Activated CD4-positive, CD25-positive, alpha-beta regulatory T cell treated with anti-CD3 and anti-CD28 coated beads, Interleukin-2, amount 50 U/mL, for 24 hours (primary cell): Measurements from ENCODE around the gene CHCT1.
"Not testable (repeated sequence)": the region's sequence is repeated elsewhere in the genome, so short reads cannot be mapped to it uniquely, and the experiment has no call there.

Experiments used
- ATAC-seq, 2 donors: fragments of 150-1000 bp; cut with Tn5 transposase; one replicate each; pipeline ENCODE4 v1.10.0; 2021; ENCODE audit warnings: mild to moderate bottlenecking in 1 of 2, moderate library complexity in 1 of 2

Gene CHCT1

DNA sequence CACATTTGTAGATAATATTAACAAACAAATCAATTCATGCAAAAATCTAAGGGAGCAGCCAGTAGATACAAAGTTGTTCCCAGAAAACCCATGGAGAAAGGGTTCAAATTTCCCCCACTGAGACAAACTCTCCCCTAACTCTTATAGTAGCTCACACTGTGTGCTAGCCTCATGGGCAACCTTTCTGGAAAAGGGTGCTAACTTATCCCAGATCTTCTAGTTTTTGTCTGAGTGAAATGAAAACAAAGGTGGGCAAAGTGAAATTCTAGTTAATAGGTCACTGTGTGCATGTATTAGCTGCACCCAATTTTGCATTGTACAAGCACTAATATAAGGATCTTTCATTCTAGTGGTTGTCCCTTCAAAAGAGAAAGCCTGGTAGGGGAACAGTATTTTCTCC lies 20.5 kb upstream of the CHCT1 start:
- no peak for ATAC-seq

DNA sequence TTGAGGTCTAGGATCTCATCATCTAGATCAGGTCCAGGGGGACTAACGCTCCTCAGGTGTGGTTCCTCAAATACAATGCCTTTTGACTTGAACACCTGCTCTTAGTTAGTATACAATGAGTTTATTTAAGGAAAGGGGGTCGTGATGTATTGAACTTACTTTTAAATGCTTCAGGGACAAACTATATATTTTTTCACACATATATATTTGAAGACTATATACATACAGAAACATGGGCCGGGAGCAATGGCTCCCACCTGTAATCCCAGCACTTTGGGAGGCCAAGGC lies 18.8 kb upstream of the CHCT1 start:
- no peak for ATAC-seq

DNA sequence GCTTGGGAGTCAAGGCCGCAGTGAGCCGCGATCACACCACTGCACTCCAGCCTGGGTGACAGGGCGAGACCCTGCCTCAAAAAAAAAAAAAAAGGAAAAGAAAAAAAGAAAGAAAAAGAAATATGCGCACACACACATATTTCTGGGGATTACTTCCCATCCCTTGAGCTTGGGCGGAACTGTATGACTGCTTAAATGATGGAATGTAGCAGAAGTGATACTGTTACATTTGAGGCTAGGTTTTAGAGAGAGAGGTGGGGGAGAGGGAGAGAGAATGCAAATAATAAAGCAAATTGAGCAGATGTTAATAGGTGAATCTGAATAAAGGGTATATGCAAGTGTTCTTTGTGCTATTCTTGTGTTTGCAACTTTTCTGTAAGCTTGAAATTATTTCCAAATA lies 18.3 kb upstream of the CHCT1 start:
- no peak for ATAC-seq

DNA sequence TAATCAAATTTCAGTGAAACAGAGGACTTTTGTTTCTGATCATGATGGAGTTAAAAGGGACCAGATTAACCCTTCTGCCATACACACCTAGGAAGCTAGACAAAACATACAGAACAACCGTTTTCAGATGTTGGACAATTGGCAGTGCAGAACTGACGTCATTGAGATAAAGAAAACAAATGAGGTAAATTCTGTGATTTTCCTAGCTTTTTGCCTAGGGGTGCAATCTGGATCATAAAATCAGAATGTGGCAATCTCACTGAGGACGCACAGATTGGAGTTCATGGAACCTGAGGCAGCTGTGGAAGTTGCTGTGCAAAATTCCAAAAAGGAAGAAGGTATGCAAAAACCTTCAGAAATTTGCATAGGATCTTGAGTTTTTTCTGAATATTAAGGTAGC lies 15.4 kb upstream of the CHCT1 start:
- ATAC-seq, result no peak

DNA sequence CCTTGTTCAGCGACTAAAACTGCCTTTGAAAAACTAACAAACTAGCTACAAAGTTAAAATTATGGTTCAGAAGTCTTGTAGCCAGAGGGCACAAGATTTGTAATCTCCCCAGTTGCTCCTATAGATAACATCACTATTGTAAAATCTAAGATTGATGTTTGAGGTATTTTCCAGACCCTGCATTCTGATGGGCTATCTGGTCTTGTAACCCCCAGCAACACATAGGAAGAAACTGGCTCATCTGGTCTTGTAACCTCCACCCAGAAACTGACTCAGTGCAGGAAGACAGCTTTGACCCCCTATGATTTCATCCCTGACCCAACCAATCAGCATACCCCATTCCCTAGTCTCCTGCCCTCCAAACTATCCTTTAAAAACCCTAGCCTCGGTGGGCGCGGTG lies 12.3 kb upstream of the CHCT1 start:
- ATAC-seq, result no peak

DNA sequence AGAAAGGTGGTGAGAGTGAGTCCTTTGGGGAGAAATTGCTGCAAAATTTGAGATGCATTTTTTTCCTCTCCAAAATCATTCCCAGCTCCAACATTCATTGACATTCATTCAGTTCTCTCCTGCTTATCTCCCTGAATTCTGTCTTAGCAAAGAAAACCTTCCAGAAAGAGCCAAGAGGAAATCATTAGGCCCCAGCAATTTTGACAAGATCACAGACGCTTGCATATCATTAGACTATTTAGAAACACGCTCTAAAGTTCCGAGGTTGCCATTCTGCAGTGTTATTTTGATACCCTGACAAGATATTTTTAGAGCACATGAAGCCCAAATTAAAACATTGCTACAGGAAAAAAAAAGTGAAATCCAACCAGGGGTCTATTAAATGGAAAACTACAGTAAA lies 9.6 kb upstream of the CHCT1 start:
- ATAC-seq, result no peak

DNA sequence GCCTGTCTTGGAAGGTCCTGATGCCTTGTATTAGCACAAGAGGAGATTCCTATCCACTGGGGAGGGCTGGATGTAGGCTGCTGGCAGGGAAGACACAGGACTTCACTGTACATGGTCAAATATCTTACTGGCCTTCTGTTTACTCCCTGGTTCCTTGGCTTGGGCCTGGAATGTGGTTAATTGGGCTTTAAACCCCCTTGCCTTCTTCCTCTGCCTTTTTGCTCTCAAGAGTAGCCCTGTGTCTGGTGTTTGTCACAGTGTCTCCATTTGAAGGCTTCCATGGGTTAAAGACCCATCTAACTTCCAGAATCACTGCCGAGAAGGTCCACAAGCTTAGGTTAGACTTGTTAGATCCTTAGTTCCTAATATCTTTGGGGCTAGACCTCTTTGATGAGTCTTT lies 7.1 kb upstream of the CHCT1 start:
- no peak for ATAC-seq

DNA sequence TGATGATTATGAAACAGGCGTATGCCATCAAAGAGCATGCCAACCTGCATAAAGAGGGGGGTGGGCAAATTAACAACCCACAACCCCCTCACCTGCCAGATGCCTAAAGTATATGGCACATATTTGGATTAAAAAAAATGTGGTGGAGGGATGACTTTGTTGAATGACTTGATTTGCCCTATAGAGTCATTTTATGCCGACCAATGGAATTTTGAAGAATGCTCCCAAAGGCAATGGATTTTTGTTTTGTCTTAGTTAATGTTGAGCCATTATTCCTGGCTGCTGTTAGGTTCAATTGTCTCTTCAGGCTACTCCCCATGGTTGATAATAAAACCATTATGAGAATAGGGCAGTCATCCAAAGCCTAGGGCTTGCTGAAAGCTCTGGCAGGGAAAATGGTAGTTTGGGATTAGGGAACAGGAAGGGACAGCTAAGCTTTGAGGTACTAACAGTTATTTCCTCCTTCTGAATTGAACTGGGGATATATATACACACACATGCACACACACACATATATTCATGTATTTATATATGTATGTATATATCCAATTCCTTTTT lies 5.8 kb upstream of the CHCT1 start:
- ATAC-seq, result no peak

DNA sequence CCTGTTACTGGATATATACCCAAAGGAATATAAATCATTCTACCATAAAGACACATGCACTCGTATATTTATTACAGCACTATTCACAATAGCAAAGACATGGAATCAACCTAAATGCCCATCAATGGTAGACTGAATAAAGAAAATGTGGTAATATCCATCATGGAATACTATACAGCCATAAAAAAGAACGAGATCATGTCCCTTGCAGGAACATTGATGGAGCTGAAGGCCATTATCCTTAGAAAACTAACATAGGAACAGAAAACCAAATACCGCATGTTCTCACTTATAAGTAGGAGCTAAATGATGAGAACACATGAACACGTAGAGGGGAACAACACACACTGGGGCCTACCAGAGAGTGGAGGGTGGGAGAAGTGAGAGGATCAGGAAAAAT lies 3.3 kb upstream of the CHCT1 start:
- ATAC-seq, result not testable (repeated sequence)

DNA sequence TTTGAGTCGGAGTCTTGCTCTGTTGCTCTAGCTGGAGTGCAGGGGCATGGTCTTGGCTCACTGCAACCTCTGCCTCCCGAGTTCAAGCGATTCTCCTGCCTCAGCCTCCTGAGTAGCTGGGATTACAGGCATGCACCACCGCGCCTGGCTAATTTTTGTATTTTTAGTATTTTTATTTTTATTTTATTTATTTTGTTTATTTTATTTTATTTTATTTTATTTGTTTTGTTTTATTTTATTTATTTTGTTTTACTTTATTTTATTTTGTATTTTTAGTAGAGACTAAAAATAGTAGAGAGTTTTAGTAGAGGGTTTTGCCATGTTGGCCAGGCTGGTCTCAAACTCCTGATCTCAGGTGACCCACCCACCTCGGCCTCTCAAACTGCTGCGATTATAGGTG lies 2.4 kb upstream of the CHCT1 start:
- not testable (repeated sequence) for ATAC-seq

DNA sequence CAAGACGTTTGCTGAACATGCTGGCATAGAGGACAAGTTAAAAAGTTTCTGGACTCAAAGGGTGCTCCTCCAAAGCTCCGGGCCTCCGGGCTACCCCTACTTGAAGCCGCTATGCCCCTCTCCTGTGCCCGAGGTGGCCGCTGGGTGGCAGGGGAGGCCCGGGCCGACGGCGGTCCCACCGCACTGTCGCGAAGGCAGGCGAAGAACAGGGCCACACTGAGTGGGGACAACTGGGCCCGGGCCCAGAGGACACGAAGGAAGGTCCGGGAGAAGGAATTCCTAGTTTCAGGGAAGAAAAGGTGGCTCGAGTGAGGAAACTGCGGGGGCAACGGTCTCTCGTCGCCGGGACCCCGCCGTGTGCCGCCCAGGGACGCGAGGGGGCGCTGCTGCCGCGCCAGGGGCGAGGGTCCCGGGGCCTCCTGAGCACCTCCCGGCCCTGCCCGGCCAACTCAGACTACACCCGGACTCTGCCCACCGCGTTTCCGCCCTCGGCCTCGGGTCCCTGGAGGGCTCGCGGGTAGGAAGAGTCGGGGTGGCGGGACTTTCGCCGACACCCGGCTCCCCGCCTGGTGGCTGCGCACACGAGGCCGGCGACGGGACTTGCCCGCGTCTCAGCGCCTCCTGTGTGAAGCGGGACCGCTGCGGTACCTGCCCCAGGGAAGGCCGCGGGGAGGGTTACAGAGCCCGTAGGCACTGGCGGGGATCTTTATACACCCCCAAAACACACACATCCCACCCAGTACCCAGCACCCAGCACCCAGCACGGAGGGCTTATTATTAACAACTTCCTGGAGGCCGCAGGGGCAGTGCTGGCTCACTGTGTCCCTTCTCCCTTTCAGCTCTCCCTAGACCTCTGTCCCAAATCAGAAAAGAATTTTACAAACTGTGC lies 772 bp upstream of the CHCT1 start:
- peak; percentile 98 for ATAC-seq

DNA sequence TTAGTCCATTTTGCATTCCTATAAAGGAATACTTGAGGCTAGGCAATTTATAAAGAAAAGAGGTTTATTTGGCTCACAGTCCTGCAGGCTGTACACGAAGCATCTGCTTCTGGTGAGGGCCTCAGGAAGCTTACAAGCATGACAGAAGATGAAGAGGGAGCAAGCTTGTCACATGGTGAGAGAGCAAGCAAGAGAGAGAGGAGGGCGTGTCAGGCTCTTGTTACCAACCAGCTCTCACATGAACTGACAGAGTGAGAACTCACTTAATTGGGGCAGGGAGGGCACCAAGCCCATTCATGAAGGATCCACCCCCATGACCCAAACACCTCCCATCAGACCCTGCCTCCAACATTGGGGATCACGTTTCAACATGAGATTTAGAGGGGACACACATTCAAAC lies 1.6 kb downstream of the CHCT1 start:
- no peak for ATAC-seq

DNA sequence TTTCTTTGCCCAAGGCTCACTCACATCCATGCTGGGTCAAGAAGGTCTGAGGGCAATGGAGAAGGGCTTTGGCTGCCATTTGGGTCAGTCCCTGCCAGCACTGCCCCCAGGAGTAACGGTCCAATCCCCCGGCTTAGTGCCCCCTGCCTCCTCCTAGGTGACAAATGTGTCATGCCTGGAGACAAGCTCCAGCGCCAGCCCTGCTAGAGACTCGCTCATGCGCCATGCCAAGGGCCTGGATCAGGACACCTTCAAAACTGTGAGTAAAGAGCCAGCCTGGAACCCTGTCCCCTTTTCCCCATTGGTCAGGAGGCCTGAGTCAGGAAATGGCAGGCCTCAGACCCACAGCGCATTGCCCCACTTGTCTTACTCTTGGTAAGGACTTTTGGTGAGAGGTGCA lies 3.3 kb downstream of the CHCT1 start:
- ATAC-seq, result no peak

DNA sequence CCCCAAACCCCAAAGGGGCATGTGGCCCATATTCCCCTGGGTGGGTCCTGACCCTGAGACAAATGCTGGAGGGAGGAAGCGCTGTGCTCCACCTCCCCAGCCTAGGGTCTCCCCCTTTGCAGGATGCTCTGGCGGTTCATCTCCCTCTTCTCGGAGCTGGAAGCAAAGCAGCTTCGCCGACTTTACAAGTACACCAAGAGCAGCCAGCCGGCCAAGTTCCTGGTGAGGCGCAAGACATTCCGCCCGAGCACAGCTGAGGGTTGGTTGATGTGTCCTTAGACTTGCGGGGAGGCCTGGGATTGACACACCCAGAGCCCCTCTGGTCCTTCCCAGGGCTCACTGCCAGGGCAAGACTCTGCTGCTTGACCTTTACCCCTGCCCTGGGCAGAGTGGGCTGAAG lies 4.3 kb downstream of the CHCT1 start:
- ATAC-seq, result no peak

DNA sequence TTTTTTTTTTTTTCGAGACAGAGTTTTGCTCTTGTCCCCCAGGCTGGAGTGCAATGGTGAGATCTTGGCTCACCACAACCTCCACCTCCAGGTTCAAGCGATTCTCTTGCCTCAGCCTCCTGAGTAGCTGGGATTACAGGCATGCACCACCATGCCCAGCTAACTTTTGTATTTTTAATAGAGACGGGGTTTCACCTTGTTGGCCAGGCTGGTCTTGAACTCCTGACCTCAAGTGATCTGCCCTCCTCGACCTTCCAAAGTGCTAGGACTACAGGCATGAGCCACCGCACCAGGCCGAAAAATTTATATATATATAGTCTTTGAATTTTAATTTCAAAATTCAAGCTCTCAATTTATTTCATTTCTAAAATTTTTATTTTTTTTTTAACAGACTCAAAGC lies 6.2 kb downstream of the CHCT1 start:
- not testable (repeated sequence) for ATAC-seq

DNA sequence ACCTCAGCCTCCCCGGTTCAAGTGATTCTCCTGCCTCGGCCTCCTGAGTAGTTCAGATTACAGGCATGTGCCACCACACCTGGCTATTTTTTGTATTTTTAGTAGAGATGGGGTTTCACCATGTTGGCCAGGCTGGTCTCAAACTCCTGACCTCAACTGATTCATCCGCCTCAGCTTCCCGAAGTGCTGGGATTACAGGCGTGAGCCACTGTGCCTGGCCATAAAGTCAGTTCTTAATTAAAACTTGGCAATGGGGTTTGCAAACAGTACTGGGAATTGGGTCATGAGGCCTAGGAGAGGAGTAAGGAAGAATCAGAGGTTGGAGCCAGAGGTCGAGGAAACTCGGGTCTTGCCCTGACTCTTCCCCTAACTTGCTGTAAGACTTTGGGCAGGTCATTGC lies 8.3 kb downstream of the CHCT1 start:
- ATAC-seq, result not testable (repeated sequence)

DNA sequence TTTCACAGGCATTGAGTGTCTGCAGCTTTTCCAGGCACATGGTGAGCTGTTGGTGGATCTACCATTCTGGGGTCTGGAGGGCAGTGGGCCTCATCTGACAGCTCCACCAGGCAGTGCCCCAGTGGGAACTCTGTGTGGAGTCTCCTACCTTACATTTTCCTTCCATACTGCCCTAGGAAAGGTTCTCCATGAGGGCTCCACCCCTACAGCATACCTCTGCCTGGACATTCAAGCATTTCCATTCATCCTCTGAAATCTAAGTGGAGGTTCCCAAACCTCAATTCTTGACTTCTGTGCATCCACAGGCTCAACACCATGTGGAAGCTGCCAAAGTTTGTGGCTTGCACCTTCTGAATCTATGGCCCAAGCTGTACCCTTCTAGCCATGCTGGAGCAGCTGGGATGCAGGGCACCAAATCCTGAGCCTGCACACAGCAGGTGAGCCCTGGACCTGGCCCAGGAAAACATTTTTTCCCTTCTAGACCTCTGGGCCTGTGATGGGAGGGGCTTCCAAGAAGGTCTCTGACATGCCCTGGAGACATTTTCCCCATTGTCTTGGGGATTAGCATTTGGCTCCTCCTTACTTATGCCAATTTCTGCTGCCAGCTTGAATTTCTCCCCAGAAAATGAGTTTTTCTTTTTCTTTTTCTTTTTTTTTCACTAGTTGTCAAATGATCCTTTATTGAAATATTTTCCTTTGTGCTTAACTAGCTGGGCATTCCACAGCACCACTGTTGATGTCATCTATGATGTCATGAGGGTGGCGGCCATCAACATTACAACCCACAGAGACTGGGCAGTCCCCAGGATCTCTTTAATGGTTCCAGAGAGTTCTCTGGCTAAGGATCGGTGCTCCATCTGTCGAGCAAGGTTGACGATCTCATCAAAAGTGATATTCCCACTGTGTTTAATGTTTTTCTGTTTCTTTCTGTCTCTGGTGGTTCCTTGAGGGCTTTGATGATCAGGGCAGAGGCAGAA lies 11.0 kb downstream of the CHCT1 start:
- ATAC-seq, result not testable (repeated sequence)

DNA sequence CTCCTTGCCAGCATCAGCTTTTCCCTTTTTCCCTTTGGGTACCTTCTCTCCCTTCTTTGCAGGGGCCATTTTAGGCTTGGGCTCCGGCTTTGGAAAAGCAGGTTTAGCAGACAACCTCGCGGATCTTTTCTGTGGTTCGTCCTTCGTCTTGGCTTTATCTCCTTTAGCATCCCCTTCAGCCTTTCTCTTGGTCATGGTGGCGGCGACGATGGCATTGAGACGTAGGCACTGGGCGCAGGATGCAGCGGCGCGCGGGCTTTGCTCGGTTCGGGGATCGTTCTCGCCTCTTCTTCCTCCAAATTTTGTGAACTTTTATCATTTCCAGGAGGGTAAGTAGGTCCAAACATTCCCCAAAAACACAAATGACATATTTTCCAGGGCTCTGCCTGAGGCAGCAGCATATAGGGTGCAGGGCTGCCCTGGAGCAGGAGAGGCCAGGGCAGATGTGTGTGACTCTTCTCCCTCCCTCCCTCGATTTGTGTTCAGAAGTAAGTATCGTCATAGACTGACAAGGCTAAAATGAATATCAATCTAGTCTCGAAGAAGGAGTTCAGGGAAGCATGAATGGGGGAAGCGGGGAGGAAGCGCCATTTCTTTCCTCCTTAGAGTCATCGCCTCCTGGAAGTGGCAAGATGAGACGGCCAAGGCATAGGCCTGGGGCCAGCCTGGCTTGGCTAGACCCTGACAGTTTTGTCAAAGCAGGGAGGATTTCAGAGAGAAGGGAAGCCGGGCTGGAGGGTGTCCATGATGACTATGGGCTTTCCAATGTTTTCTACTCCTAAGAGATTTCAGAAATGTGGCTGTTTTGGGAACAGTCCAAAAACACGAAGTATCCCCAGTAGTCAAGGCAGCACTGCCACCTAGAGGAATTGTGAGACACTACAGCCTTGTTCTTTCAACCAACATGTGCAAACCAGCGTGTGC lies 13.2 kb downstream of the CHCT1 start:
- peak in 1 of 2 donors; percentile 38 for ATAC-seq

DNA sequence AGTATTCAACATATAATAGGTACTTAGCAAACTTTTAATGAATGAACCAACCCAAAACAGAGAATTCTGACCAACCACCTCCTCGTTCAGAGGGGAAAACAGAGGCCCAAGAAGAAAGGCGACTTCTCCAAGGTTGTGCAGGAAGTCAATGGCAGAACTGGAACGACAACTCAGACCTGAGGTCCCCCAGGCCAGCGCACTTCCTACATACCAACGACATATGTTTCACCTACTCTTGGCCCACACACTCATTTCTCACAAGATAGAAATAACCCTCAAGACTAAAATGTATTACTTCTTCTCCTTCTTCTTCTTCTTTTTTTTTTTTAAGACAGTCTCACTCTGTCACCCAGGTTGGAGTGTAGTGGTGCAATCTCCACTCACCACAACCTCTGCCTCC lies 14.4 kb downstream of the CHCT1 start:
- no peak for ATAC-seq

DNA sequence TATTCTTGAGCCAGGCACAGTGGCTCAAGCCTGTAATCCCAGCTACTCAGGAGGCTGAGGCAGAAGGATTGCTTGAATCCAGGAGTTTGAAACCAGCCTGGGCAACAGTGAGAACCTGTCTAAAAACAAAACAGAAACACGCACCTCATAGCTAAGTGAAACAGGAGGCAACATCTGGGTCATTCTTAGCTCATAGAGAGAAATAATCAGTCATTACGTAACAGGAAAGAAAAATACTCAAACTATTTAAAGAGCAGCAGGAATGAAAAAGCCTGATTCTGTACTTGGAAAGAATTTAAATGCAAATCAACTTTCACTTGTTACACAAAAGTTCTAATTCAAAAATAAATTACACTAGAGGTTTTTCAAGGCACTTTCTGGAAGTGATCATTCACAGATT lies 17.2 kb downstream of the CHCT1 start:
- no peak for ATAC-seq

DNA sequence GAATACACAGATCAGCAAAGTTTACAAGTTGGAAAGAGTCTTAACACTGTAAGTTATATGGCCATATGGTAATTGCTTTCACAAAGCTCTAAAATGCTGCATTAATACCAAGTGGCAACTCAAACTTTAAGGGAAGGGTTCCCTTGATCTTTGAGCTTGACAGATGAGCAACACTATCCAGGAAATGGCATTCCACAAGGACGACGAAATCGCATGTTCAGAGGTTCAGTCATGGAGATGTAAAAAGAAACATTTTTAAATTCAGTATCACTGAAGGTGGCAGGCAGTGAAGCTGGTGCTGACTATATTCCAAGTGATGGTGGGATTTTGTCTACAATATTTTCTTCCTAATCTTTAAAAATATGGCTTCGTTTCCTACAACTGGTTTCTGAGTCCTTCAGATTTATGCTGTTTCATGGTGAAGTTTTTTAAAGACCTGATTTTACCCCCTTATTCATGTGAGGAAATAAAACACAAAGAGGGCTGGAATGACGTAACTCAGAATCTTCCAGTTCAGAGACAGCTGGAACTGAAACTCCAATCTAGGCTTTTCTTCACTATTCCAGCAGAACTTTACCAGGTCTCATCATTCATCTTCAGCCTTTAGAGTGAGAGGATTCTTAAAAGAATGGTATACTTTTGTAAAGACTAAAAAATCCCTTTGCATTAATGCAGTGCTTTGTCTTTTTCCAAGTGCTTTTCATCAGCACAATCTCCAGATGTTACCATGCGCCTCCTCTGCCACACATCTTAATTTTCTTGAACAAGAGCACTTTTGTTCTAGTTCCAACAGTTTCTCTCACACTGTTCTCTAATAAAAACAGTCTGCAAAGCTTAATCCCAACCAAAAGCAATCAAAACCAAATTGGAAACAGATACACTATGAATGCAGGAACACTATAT lies 20.2 kb downstream of the CHCT1 start:
- ATAC-seq, result no peak
